K562 (cell line): ENCODE data around the gene NTM. TPM values are rescaled to one million over a fixed set of nuclear protein-coding genes. Genes with fewer than 3 reads are reported as not detected.

Source experiments
- BACH1 ChIP-seq: fragments of 200-800 bp; sonication (Bioruptor generic); IDR thresholded peaks from 2 replicates; pipeline ENCODE4 v1.6.1; 2016; ENCODE audit warnings: missing genetic modification characterization, missing compliant biosample characterization
- DMBX1 ChIP-seq: fragments of 250-450 bp; sonication (Bioruptor Pico); IDR thresholded peaks from 2 replicates; pipeline ENCODE4 v1.8.0; 2022; ENCODE audit warnings: inconsistent platforms, mild to moderate bottlenecking, moderate library complexity, borderline replicate concordance
- E2F8 ChIP-seq: fragments of 450-650 bp; IDR thresholded peaks from 2 replicates; pipeline ENCODE4 v1.7.1; 2018; ENCODE audit warnings: mild to moderate bottlenecking, low read depth; ENCODE audit not compliant: partially characterized antibody
- FOXP1 ChIP-seq: sonication (generic); formaldehyde crosslinking; IDR thresholded peaks from 2 replicates; pipeline ENCODE4 v1.8.0; 2022; ENCODE audit warnings: mild to moderate bottlenecking, missing genetic modification reagents
- HDGF ChIP-seq: fragments of 450-650 bp; IDR thresholded peaks from 2 replicates; pipeline ENCODE4 v1.6.1; 2016
- HES1 ChIP-seq: fragments of 450-650 bp; IDR thresholded peaks from 2 replicates; pipeline ENCODE4 v1.6.1; 2016; ENCODE audit warnings: low read depth, mild to moderate bottlenecking, moderate library complexity
- HNRNPLL ChIP-seq: fragments of 200-400 bp; formaldehyde crosslinking; IDR thresholded peaks from 2 replicates; pipeline ENCODE4 v1.6.1; 2017; ENCODE audit warnings: low read length, low read depth, mild to moderate bottlenecking; ENCODE audit not compliant: poor library complexity, severe bottlenecking
- MEF2D ChIP-seq: conservative IDR thresholded peaks from 2 replicates; pipeline ENCODE4 v1.6.1; 2016; ENCODE audit warnings: low read depth, missing genetic modification characterization, missing compliant biosample characterization
- MTA2 ChIP-seq: fragments of 450-650 bp; IDR thresholded peaks from 2 replicates; pipeline ENCODE4 v1.6.1; 2016; ENCODE audit warnings: low read depth
- MTA3 ChIP-seq: fragments of 450-650 bp; formaldehyde crosslinking; IDR thresholded peaks from 2 replicates; pipeline ENCODE4 v1.6.1; 2017; ENCODE audit warnings: mild to moderate bottlenecking, borderline replicate concordance
- NBN ChIP-seq: fragments of 450-650 bp; IDR thresholded peaks from 2 replicates; pipeline ENCODE4 v1.6.1; 2016; ENCODE audit warnings: low read depth, mild to moderate bottlenecking
- NCOA1 ChIP-seq: fragments of 450-650 bp; IDR thresholded peaks from 2 replicates; pipeline ENCODE4 v1.6.1; 2016; ENCODE audit warnings: low read depth
- NEUROD1 ChIP-seq: fragments of 150-350 bp; IDR thresholded peaks from 2 replicates; pipeline ENCODE4 v1.6.1; 2014; ENCODE audit warnings: borderline replicate concordance, low read length, low read depth; ENCODE audit not compliant: partially characterized antibody
- SMAD2 ChIP-seq: fragments of 150-350 bp; IDR thresholded peaks from 2 replicates; pipeline ENCODE4 v1.6.1; 2014; ENCODE audit warnings: low read depth, mild to moderate bottlenecking, low read length
- SNRNP70 ChIP-seq: fragments of 200-400 bp; formaldehyde crosslinking; optimal IDR thresholded peaks from 2 replicates; pipeline ENCODE3; 2017; ENCODE audit warnings: low read depth, low read length
- SRF ChIP-seq, 2 experiments: fragments of 250-450, 450-650 bp in 1 of 2; sonication (Bioruptor Pico) in 1 of 2; sonication (generic) in 1 of 2; formaldehyde crosslinking; IDR thresholded peaks; 2 replicates each; pipeline versions ENCODE4 v1.5.0 to v1.5.1; 2020 to 2022; ENCODE audit warnings: mild to moderate bottlenecking in 1 of 2, missing genetic modification reagents in 1 of 2
- TCFL5 ChIP-seq: fragments of 250-450 bp; sonication (Bioruptor Pico); conservative IDR thresholded peaks from 2 replicates; pipeline ENCODE4 v1.6.1; 2021; ENCODE audit warnings: mild to moderate bottlenecking, moderate library complexity, matching md5 sums
- ZHX1 ChIP-seq: fragments of 150-350 bp; conservative IDR thresholded peaks from 2 replicates; pipeline ENCODE4 v1.6.1; 2014; ENCODE audit warnings: low read length
- ZNF589 ChIP-seq: fragments of 200-800 bp; sonication (Bioruptor generic); IDR thresholded peaks from 2 replicates; pipeline ENCODE4 v1.6.1; 2016; ENCODE audit warnings: low read depth, missing genetic modification characterization, missing compliant biosample characterization
- ZNF75A ChIP-seq: fragments of 450-650 bp; formaldehyde crosslinking; IDR thresholded peaks from 2 replicates; pipeline ENCODE4 v1.4.0; 2020; ENCODE audit warnings: mild to moderate bottlenecking
- ZNF77 ChIP-seq: fragments of 250-450 bp; sonication (Bioruptor Pico); IDR thresholded peaks from 2 replicates; pipeline ENCODE4 v1.5.0; 2020
- ZZZ3 ChIP-seq: fragments of 450-650 bp; IDR thresholded peaks from 2 replicates; pipeline ENCODE4 v1.6.1; 2016; ENCODE audit warnings: antibody characterized with exemption, mild to moderate bottlenecking, moderate library complexity
- polyA plus RNA-seq, 8 experiments: library from polyadenylated mRNA; depleted of rRNA in 4 of 8; stranded (reverse) in 5 of 8; unstranded in 3 of 8; fragments of >200 nt; fragmentation: Nextera tagmentation in 2 of 8; fragmentation: Illumina TruSeq in 1 of 8; extraction: Ambion mirVana in 2 of 8; extraction: Trizol in 1 of 8; gene quantifications; 2 replicates each; pipeline versions ENCODE4 v1.2.1 to v1.2.3, GENCODE V29; 2011 to 2014; ENCODE audit warnings: inconsistent platforms in 1 of 8, missing spikeins in 1 of 8
- total RNA-seq, 7 experiments: library from RNA; depleted of rRNA in 6 of 7; stranded (reverse); fragments of >200 nt in 6 of 7; fragmentation: Illumina TruSeq in 2 of 7; extraction: Trizol in 2 of 7; gene quantifications; 2 replicates each; pipeline versions ENCODE4 v1.2.1 to v1.2.3, GENCODE V29; 2011 to 2021; ENCODE audit warnings: low replicate concordance in 1 of 7
- TF ChIP-seq, protein P1 (sequence below): fragments of 250-450 bp; sonication (Bioruptor Pico); IDR thresholded peaks from 2 replicates; pipeline ENCODE4 v1.8.0; 2021; ENCODE audit warnings: borderline replicate concordance, mild to moderate bottlenecking, moderate library complexity; ENCODE audit not compliant: poor library complexity, severe bottlenecking

NTM gene
- total and polyA plus RNA-seq, 9 of the 15 experiments (the other 6 are each of a cell fraction or from before 2014, with no cell fraction given), result not detected

- no peak for TF ChIP-seq HES1
- TF ChIP-seq, protein P1, sequence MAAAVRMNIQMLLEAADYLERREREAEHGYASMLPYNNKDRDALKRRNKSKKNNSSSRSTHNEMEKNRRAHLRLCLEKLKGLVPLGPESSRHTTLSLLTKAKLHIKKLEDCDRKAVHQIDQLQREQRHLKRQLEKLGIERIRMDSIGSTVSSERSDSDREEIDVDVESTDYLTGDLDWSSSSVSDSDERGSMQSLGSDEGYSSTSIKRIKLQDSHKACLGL (CRISPR knock-in tag), result no peak
- TF ChIP-seq E2F8, result no peak
- no peak for TF ChIP-seq DMBX1 (CRISPR knock-in tag)
- TF ChIP-seq TCFL5 (CRISPR knock-in tag), result no peak
- no peak for TF ChIP-seq ZHX1
- no peak for TF ChIP-seq ZNF589 (CRISPR knock-in tag)
- no peak for TF ChIP-seq SRF (CRISPR knock-in tag; IDR thresholded peaks at IDR 0.05)
- TF ChIP-seq SNRNP70, result no peak
- no peak for TF ChIP-seq SMAD2
- no peak for TF ChIP-seq MEF2D
- no peak for TF ChIP-seq ZNF75A (CRISPR knock-in tag)
- TF ChIP-seq HNRNPLL, result no peak
- TF ChIP-seq MTA3, result no peak
- no peak for TF ChIP-seq NCOA1
- no peak for TF ChIP-seq NEUROD1
- TF ChIP-seq MTA2, result no peak
- no peak for TF ChIP-seq ZZZ3
- no peak for TF ChIP-seq NBN
- no peak for TF ChIP-seq ZNF77 (CRISPR knock-in tag)
- no peak for TF ChIP-seq HDGF
- TF ChIP-seq BACH1, result no peak
- TF ChIP-seq FOXP1 (CRISPR knock-in tag), result no peak
These were observed 324.4 kb downstream of the NTM start (continued) for GRCh38 chr11:131694526-131695424.
